Jurkat, Clone E6-1 (cell line): ENCODE results near the gene ARHGEF12. TPM values are rescaled to one million over a fixed set of nuclear protein-coding genes. Genes with fewer than 3 reads are reported as not detected.
A peak's percentile ranks its signal among the peaks of the same experiment; 100 is the strongest.

Experiments
- DNase-seq: peaks from one replicate; pipeline ENCODE4 v3.0.0-alpha.2; 2011; ENCODE audit warnings: low read depth, low spot score
- H3K4me3 ChIP-seq: 2 replicates; pipeline ENCODE4 v1.5.1; 2011; ENCODE audit warnings: mild to moderate bottlenecking, low read length, control low read depth, moderate library complexity
- polyA plus RNA-seq: library from polyadenylated mRNA; unstranded; fragments of >200 nt; gene quantifications from one replicate; pipeline ENCODE4 v1.2.1, GENCODE V29; 2012; ENCODE audit warnings: missing spikeins; ENCODE audit not compliant: insufficient read length, insufficient read depth

ARHGEF12 gene
- polyA plus RNA-seq: 10.2 TPM

DNA sequence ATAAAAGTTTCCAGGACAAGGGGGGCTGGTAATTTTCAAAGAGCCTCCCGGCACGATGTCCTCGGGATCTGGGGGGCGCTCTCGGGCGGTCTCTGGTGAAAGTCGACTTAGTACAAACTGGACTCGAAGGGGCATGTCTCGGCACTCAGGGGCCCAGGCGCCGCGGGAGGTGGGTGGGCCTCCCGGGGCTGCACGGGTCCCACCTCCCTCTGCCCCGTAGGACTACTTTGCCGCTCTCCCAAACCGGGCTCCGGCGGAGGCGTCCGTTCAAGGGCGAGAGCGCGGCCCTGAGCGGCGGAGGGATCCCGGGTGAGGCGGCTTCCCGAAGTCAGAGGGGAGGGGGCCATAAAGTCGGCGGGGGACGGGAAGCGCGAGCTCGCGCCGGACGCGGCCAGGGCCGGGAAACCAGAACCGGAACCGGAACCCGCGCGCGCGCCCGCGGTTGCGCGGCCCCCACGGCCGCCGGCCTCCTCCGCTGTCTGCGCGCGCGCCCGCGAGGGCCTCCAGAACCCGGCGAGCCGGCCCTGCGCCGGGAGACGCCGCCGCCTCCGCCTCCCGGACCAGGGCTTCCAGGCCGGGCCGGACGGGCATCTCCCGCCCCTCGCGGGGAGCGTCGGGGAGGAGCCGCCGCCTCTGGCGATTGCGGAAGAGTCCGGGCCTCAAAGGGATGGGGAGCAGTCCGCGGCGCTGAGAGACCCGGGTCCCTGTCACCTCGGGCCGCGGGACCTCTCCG, at the start of gene ARHGEF12:
Gene ARHGEF12, plus strand, starts transcription at position 506 of the 733 bp plus-strand sequence. CDS start 831 bp downstream, outside the sequence.
- H3K4me3 ChIP-seq: peak within 1 kb of the TSS; percentile 73
- peak; percentile 88 for DNase-seq

DNA sequence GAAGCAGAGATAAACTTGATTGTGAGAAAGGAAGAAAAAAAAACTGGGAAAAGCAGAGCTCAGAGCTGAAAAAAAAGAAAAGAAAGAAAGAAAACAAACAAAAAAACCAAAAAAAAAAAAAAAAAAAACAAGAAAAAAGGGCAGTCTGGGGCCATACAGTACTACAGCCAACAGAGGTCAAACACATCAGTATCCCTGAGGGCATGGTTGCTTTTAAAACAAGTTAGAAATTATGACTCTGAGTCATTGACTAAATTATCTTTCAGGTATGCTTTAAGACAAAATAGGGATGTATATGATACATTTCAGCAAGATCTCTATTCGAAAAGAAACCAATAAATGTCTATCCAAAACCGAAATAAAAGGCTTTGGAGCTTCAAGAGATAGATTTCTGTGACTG, 48.2 kb upstream of the ARHGEF12 start:
- no peak for DNase-seq
- H3K4me3 ChIP-seq: no peak overlapping the region

- no peak for DNase-seq
- H3K4me3 ChIP-seq: no peak overlapping the region
Observed at GRCh38 chr11:120289426-120289825, 46.8 kb upstream of the ARHGEF12 start.

DNA sequence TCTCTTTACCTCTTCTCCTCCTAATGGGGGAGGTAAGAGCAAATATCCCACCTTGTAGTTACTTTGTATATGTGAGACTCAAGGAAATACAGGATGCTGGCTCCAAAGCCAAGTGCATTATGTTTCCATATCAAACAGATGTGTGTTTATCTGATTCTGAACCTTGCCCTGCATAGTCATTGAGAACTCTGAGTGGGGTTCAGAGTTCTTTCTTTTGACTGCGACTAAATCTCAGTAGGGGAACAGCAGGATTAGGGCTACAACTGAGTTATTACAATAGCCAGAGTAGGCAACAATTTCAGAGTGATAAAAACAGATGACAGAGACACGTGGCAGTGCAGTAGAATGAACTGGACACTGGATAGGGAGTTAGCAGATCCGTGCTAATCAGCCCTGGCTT, 45.3 kb upstream of the ARHGEF12 start:
- H3K4me3 ChIP-seq: no peak overlapping the region
- DNase-seq: no peak

DNA sequence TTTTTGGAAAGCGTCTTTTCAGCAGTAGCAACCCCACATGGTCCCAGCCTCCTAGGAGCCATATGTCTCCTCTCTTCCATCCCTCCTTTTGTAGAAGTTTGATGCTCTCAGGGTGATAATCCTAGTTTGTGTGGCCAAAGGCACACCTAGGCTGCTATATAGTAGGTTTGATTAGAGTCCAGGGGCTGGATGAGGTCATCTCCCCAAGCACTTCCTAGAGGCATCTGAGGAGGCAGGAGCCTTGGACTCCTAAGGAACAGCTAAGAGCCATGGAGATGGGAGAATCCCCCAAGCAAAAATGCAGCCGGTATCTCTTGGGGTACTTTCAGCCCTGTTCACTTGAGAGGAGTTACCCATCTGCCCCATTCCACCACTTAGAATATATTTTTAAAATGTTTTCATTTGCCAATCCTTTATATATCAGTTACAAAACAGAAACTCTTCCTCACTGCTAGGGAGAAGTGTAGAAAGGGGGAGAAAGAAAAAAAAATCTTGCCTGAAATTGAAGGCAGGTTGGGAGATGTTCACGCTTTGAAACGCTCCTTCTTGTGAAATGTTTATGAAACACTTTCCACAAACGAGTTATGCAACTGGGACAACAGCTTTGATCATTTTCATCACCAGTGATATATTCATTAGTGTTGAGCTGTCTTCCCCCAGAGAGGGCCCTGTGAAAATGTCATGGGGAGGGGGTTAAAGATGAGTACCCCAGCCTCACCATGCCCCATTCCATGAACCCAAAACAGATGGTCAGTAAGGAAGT, 43.0 kb upstream of the ARHGEF12 start:
- H3K4me3 ChIP-seq: no peak overlapping the region
- DNase-seq: no peak

GRCh38 chr11:120294096-120294495, 42.1 kb upstream of the ARHGEF12 start:
- no peak overlapping the region for H3K4me3 ChIP-seq
- no peak for DNase-seq

- DNase-seq: peak; percentile 36
- no peak overlapping the region for H3K4me3 ChIP-seq
Observed at GRCh38 chr11:120295099-120295498, 41.1 kb upstream of the ARHGEF12 start.

- H3K4me3 ChIP-seq: no peak overlapping the region
- no peak for DNase-seq
Observed at GRCh38 chr11:120296554-120296953, 39.7 kb upstream of the ARHGEF12 start.

DNA sequence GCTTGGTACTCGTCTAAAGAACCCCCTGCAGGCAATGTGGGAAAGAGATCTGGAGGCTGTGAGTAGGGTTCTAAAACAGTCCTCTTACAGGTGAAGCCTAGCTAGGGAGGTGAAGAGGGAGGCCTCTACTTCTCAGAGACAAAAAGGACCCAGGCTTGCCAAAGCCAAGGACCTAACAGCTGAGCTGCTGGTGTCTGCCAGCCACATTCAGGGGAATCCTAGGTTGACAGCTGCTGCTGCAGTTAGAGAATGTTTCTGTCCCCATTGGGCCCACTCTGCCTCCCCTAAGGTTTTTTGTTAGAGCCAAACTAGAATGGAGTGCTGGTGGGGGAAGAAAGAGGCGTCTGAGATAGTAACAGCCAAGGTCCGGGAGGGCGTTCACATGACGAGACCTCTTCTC, 37.8 kb upstream of the ARHGEF12 start:
- no peak for DNase-seq
- no peak overlapping the region for H3K4me3 ChIP-seq

- no peak overlapping the region for H3K4me3 ChIP-seq
- DNase-seq: no peak
Observed at GRCh38 chr11:120302001-120302805, 34.0 kb upstream of the ARHGEF12 start.

- no peak overlapping the region for H3K4me3 ChIP-seq
- peak; percentile 75 for DNase-seq
Observed at GRCh38 chr11:120303004-120303637, 33.1 kb upstream of the ARHGEF12 start.

DNA sequence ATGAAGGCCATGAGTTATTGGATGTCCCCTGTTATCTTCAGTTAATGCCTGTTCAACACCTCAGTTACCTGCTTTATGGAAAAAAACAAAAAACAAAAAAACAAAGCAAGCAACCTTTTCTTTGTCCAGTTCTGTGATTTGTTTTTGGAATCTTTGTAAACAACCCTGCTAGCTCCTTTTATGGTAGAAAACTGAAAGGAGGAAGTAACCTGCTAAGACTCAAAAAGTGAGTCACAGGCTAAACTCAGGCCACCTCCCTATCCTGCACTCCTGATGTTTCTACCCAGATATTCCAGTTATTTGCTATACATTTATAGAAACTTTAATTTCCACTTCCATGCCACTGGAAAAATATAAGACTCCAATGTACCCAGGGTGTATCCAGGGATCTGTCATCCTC, 31.7 kb upstream of the ARHGEF12 start:
- DNase-seq: no peak
- H3K4me3 ChIP-seq: no peak overlapping the region

GRCh38 chr11:120305286-120305685, 30.9 kb upstream of the ARHGEF12 start:
- peak; percentile 48 for DNase-seq
- H3K4me3 ChIP-seq: no peak overlapping the region

DNA sequence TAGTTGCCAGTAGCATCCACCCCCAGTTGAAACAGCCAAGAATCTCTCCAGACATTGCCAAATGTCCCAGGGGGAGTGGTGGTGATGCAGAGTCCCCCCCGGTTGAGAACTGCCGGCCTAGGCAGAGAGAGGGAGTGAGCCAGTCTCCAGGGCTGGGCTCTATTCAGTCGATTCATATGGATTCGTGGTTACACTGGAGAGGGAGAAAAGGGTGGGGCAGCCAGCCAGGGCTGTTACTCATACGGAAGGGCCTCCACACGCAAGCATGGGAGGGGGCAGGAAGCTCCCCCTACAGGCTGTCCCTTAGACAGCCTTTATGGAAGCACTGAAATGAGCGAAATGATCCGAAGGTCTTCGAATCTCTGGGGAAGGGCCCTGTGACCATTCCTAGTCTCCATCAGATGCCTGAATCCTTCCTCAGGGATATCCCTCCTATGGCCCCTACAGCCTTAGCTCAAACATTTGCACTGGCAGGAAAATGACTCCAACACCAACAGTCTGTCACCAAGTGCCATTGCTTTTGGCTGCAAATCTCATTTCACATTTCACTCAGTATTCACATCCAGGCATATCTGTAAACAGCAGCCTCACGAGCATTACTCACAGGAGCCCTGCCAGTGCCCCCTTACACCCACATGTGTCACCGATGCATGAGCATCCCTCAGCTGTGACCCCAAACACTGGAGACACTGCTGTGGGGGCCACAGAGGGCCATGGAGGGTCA, 29.5 kb upstream of the ARHGEF12 start:
- H3K4me3 ChIP-seq: no peak overlapping the region
- no peak for DNase-seq

DNA sequence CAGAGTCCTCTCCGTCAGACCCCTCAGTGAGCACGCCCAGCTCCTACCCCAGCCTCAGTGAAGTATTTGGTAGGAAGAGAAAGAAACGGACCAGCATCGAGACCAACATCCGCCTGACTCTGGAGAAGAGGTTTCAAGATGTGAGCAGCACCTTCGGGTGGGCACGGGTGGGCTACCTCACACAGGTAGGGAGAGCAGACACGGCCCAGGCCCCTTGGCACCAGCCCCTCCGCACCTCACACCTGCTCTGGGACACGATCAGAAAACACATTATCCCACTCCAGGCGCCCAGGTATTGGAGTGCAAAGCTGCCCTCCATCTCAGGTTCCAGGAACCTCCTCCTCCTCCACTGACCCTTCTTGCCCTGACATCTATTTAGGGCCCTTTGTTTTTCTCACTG, 28.7 kb upstream of the ARHGEF12 start:
- no peak for DNase-seq
- no peak overlapping the region for H3K4me3 ChIP-seq

- DNase-seq: no peak
- H3K4me3 ChIP-seq: no peak overlapping the region
Observed at GRCh38 chr11:120308081-120308480, 28.1 kb upstream of the ARHGEF12 start.

- DNase-seq: no peak
Observed at GRCh38 chr11:120310870-120311269, 25.3 kb upstream of the ARHGEF12 start.

DNA sequence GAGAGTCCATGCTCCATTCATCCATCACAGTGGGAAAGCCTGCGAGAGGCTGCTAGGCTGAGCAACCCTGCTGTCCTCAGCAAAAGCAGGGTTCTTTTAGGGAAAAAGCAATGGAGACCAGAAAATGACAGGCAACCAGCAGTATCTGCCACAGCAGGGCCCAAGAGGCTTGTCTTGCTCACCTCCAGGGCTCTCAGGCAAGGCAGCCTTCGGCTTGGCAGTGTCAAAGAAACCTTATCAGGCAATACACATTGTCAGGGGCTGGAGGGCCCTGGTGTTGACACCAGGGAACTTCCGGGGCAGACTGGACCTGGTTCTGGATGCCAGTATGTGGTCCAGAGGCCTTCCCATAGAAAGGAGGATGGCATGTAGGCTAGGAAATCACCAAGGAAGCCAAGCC, 21.4 kb upstream of the ARHGEF12 start:
- no peak for DNase-seq
- H3K4me3 ChIP-seq: no peak overlapping the region

More at GRCh38 chr11:120310870-120311269, 25.3 kb upstream of the ARHGEF12 start:
- no peak overlapping the region for H3K4me3 ChIP-seq
